GM18517 (cell line): ENCODE results near the gene ETFB.
A peak's percentile ranks its signal among the peaks of the same experiment; 100 is the strongest.

ENCODE experiments used
- ATAC-seq: cut with Tn5 transposase; IDR thresholded peaks from one replicate; pipeline ENCODE4 v1.9.1; 2021; ENCODE audit warnings: mild to moderate bottlenecking, moderate library complexity; ENCODE audit not compliant: unreplicated experiment

Gene ETFB

DNA sequence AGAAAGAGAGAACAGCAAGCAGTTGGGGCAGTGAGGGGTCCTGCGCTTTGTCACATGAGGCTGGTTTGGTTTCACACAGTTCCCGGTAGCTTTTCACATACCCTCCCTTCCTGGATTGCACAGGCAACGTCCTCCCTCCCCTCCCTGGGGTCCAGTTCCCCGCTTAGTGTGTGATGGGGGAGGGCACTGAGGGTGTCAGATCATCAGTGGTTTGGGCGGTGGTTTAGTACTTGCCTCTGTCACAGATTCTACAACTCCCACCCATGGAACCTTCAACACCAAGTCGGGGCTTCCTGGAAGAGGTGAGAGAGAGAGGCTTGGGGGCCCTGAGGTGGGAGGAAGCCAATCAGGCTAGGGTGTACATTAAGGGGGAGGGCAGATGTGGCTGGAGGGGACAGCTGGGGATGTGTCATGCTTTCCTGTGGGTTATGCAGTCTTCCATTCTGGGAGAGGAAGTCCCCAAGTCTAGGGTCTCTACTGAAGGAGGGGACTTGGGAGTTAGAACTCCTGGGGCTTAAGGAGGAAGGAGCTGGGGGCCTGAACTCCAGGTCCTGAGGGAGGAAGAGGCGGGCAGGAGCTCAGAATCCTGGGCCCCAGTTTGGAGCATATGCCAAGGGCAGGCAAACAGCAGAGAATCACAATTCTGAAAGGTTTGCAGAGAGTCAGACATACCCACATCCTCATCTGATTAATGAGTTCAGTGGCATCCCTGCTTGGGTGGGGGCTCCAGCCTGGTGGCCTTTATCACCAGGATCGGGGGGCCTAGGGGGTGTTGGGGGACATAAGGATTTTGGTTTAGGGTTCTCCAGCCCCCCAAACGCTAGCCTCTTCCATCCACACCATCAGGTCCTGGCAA, 6.7 kb upstream of the ETFB start, which contains the start of gene NKG7:
NKG7 (minus strand) TSS at position 6 of the 856 bp plus-strand sequence. CDS start 119 bp downstream, outside the sequence.
- no peak for ATAC-seq

DNA sequence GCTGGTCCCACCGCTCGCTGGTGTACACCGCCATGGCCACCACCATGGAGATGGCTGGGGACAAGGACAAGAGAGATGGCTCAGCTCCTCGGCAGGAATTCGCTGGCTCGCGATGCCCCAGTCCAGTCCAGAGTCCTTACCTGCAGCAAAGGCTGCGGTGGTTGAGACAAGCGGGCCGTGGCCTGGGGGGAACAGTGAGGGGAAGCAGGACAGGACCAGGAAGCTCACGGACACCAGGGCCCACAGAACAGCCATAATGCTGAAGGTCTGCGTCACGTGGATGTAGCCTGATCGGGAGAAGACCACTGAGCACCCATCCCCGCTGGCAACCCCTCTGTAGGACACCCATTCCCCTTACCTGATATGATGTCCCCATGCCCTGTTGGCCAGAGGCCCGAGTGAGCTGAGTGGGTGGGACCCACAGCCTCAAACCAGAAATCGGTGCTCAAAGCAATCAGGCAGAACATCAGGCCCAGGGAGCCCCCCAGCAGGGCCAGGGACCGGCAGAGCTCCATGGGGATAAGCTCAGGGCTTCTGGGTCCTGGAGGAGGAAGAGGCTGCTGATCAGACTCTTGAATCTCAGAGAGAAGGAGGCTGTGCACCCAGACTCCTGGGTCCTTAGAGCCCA, 5.9 kb upstream of the ETFB start:
- no peak for ATAC-seq

DNA sequence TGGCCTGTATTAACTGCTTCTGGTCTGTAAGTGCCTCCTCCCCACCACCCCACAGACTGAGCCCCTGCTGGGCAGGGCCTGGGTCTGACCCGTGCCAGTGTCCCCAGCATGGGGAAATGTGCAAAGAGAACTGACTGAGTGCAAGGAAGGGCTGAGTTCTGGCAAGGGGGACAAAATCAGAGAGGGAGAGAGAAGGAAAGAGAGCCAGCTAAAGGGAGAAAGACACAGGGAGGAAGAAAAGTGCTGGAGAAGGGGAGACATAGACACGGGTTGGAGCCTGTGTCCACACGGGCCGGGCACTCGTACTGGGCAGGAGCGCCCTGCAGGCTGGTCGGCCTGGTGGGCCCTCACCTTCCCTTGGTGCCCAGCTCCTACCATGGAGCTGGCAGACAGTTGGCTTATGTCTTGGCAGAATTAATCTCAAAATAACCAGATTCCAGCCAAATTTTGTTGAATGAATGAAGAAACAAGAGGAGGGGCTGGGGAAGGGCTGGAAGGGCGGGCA, 5.0 kb upstream of the ETFB start:
- no peak for ATAC-seq

DNA sequence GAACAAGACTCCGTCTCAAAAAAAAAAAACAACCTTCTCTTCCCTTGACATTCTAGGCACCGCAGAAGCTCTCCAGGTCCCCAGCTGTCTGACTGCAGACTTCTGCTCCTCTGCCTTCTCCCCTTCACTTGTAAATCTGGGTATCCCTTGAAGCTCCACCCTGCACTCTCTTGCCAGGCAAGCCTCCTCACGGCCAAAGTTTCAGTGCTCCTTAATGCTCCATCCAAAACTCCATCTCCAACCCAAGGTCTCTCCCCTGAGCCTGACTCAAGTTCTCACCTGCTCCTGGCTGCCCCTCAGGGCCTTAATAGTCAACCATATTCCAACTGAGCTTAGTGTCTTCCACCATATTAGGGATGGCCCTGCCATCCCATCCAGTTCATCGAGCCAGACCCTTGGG, 4.0 kb upstream of the ETFB start:
- ATAC-seq, result no peak

DNA sequence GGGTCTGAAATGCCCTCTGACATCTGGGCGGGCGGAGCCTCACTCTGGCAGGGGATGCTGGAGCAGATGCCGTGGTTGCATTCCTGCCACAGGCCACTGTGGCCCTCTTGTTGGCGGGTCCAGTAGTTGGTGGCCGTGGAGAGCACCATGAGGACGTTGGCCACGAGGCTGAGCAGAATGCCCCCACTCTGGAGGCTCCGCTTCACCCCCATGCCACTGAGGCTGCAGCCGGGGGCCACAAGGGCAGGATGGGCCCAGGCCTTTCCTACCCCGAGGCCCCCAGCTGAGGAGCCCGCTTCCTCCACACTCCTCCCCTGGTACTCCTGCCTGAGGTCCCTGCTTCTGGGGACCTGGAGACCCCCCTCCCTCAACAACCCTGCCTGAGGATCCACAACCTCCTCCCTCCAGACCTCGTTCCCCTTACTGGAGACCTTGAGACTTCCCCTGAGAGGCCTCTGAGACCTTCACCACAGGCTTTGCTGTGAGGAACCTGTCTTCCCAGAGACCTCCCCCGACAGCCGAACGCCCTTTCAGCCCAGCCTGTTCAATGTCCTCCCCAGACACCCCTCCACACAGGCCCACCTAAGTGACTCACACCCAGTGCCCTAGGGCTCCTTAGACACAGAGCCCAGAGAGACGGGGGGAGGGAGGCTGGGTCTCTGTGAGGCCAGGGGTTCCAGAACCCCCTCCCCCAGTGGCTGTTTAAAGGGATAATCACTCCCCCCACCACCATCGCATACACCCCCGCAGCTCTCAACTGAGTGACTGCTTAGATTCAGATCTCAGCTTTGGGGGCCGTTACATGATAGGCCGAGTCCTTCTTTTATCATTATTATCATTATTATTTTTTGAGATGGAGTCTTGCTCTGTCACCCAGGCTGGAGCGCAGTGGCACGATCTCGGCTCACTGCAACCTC, 2.4 kb upstream of the ETFB start, which contains the start of gene CLDND2:
CLDND2 (minus strand) TSS at position 638 of the 917 bp plus-strand sequence; CDS start at position 212, 426 bp downstream.
- no peak for ATAC-seq

DNA sequence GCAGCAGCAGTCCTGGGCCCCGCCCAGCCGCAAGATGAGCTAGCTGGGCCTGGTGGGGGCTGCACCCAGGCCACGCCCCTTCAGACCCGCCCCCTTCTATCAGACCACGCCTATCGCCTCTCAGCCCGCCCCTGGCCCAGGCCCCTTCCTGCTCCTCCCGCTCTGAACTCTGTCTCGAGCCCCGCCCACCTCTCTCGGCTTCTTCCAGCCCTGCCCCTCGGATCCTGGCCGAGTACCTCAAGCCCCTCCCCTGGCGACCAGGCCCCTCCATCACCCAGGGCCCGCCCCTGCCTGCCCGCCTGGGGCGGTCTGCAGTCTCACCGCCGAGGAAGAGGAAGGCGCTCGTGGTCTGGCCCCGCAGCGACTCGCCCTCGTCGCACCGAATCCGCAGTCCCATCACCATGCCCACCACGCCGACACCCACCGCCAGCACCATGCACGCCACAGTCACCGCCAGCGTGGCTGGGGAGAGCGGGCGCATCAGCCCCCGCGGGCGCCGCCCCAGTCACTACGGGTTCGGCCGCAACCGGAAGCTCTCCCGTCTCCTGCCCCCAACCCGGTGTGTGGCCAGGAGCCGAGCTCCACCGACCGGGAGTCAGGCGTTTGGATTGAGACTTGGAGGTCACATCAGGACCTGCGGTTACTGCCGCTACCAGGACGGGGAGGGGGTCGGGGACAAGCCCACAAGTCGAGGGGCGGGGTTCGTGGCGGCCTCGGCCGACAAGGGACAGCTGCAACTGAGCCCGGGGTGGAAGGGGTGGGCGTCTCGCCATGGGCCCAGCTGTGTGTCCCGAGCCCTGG, 1.6 kb upstream of the ETFB start:
- ATAC-seq, result peak; percentile 77

DNA sequence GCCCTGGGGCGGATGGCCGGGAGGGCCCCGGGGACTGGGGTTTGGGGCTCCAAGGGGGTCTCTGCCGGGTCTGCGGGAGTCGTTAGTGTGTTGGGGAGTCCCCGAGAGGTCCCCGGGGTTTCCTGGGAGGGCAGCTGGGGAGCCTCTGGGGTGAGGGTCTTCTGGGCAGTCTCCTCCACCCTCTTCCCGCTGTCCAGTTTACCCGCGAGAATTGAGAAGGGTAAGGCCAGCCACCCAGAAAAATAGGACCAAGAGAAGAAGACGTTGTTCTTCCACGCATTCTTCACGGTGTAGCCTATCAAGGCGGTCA, 1.0 kb upstream of the ETFB start:
- no peak for ATAC-seq

DNA sequence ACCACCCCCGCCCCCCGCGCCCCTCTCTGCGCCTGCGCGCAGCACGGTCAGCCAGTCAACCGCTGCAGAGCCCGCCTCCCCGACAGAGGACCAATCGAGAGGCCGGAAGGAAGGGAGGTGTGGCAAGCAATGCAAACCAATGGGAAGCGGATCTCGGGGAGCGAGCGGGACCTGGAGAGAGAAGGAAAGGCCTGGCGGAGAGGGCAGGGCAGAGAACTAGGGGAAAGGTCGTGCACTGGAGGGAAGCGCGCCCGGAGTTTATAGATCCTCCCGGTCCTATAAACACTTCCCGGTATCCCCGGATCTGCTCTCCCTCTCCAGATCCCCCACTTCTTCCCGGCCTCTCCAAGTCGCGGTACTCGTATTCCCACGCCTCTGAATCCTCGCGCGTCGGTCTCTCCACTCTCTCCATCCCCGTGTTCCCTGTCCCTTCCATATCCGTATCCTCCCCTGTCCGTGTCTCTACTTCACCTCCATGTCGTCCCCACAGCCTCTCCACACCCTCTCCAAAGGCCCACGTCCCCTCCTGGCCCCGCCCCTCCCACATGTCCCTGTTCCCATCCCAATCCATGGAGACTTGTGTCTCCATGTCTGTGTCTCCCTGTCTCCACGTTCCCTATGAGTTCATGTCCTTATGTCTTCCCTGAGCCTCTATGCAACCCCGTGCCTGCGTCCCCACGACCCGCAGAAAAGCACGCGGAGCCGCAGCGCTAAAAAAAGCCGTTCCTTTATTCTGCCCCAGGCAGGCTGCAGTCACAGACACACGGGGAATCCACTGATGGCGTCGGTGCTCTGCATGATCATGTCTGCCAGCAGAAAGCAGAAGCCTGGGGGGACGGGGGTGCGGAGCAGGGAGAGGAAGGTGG, 434 bp upstream of the ETFB start:
- ATAC-seq, result no peak

DNA sequence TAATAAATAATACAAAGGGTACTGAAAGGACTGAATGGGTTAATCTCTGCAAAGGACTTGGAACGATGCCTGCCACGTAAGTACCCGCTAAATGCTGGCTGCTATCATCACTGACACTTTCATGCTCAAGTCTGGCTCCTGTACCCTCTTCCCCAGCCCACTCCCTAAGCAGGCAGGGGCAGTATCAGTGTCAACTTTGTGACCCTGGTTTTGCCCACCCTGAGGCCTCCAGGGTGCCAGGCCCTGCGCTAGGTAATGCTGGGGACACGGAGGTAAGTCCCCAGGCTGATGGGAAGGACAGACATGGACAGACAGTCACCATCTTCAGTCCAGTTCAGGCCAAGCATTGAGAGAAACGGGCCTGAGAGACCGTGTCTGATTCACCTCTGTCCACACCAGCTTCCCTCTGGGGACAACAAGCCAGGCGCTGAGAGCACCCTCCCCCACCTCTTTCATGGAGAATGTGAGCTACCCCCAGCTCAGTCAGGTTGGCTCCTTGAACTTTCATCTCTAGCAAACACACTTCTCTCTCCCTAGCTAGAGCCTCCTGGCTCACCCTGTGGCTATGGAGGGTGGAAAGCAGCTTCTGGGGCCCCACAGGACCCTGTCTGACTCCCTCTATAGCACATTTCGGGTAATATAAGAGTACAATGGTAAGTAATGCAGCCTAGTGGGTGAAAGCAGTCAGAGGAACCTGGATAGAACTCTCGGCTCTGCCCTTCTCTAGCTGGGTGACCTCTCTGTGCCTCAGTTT, 800 bp downstream of the ETFB start:
- no peak for ATAC-seq

DNA sequence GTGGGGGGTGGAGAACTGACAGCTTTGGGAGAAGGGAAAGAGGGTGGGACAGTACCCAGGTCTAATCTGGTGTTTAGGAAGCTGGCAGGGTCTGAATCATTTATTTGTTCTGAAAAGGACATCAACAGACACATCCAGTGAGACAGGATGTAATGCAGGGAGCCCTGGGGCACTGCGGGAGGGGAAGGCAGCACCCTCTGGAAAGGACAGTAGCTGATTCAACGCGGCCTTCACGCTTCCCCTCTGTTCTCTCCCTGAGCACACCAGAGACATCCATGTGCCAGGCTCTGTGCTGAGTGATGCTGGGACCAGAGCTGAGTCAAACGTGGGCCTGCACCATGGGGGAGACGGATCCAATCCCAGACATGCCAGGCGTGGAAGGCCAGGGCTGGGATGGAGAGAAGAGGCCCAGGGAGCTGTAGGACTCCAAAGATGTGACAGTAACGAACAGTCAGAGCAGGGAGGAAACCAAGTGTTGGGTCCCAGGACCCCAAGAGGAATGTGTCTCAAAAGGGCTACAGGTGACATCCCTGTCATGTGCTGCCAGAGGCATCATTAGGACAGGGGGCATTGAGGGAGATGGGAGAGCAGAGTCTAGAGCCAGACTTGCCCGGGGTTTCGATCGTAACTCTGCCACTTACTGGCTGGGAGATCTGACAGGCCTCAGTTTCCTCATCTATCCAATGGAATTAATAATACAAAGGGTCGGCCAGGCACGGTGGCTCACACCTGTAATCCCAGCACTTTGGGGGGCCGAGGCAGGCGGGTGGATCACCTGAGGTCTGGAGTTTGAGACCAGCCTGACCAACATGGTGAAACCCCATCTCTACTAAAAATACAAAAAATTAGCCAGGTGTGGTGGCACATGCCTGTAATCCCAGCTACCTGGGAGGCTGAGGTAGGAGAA, 1.7 kb downstream of the ETFB start:
- no peak for ATAC-seq

DNA sequence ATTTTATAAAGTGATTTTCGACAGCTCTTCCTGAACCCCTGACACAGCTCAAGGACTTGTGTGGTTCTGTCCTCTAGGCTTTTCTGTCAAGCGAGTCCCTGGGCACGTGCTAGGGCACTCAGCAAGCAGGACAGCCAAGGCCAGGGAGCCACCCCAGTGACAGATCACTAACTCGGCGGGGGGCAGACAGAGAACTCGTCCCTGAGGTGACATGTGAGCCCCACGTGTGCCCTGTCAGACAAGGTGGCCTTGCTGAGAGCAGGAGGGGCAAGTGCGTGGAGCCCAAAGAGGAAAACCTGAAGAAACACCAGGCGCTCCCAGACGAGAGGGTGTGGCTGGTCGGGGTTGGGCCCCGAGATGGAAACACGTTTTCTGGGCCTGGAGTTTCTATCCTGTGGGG, 4.9 kb downstream of the ETFB start:
- no peak for ATAC-seq

DNA sequence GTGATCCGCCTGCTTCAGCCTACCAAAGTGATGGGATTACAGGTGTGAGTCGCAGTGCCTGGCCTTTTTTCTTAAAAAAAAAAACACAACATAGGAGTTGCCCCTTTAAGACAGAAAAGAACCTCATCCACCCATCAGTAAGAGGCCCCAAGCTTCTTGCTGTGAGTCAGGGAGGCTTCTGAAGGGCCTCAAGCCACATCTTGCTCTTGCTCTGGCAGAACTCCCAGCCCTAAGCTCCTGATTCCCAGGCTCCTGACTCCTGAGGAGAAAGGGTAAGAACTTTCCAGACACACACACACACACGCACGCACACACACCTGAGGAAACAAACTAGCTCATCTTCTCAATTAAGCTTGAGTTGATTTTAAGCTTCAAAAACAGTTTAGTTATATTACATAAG, 6.9 kb downstream of the ETFB start:
- ATAC-seq, result no peak

DNA sequence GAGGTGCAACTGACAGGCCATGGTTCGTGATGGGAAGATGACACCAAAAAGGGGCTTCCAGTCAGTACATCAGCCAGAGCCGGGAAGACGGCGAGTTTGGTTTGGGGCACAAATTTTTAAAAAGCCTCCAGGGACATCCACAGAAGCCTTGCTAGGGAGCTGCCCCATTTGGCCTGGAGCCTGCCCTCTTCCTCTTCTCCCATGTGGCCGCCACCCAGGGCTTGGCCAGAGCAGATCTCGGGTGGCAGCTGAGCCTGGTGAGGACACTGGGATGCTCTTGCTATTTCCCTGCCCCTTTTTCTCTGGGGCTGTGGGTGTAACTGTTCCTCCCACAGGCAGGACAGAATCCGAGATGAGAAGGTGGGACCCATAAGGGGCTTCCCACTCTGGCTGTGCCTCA, 8.2 kb downstream of the ETFB start:
- no peak for ATAC-seq

DNA sequence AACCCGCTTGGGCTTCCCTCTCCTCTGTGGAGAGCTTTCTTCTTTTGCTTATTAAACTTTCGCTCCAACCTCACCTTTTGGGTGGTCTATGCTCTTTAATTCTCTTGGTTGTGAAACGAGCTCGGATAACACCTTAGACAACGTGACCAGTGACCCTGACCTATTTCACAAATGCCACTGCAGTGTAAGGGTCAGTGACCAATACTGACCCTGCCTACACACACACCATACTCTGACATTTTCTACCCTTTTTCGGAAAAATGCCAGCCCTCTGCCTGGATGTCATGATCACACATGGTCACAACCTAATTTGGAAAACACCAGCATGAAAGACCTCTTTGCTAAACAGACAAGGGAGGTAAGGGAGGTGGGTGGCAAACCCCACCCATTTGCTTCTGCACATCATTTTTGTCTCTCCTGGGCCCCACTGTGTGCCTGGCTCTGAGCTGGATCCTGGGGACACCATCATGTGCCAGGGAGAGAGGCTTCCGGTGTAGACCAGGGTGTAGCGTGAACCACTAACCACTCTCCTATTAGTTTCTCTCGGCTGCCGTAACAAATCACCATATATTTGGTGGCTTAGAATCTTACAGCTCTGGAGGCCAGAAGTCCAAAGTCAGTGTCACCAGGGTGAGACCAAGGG, 9.9 kb downstream of the ETFB start:
- no peak for ATAC-seq

DNA sequence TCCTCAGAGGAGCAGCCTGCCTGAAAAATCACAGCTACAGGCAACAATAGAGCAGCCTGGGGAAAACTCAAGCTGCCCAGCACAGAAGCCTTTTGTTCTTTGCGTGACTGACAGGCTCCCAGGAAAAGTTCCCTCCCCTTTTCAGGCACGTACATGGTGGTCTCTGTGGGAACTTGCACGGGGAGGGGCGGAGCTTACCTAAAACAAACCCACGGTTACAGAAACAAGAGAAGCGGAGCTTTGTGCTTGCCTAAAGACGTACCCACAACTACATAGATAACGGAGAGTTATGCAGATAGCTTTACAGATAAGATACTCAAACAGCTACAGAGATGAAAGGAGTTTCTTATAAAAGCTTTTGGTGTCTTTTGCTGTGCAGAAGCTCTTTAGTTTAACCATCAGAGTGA, 11.4 kb downstream of the ETFB start:
- no peak for ATAC-seq

DNA sequence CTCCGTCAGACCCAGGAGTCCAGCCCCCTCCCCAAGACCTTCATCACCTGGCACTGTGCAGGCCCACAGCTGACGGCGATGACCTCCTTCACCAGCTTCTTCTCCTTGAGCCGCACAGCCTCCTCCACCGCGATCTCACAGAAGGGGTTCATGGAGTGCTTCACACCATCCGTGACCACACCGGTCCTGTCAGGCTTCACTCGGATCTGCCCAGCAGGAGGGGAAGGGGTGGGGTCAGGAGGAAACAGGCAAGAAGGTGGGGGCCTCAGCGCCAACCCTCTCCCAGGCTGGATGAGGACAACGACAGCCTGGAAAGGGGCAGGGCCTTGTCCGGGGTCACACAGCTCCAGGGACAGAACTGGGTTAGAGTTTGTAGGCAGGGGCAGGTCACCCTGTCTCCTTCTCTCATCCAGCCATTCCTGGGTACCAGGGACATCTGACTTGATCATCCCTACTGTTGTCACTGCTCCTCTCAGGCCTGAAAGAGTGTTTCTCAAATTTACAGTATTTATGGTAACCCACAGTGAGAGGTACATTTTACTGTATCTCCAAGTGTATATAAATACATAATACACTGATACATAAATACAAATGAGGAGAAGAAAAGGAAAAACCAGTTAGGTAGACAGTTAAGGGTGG, 12.0 kb downstream of the ETFB start:
- ATAC-seq, result no peak
